ENCODE data around the gene CCL24. TPM values are rescaled to one million over a fixed set of nuclear protein-coding genes. Genes with fewer than 3 reads are reported as not detected.

Gene CCL24
- total RNA-seq (2013; cell fraction: nucleolus; rRNA removed), result not detected in 2 replicates
- total RNA-seq (2014; rRNA removed) (not detected in 2 replicates), total RNA-seq (2014; rRNA removed; fragmentation: Illumina TruSeq; extraction: Trizol) (not detected in 2 replicates), total RNA-seq (2021) (not detected in 2 replicates), polyA plus RNA-seq (2011; rRNA removed) (not detected in 2 replicates), polyA plus RNA-seq (2014; fragmentation: Illumina TruSeq; extraction: Trizol) (not detected in 2 replicates), polyA plus RNA-seq (2014; fragmentation: Nextera tagmentation; extraction: Ambion mirVana) (not detected), polyA plus RNA-seq (2014; rRNA removed) (0.28 TPM in 1 of 2 replicates, not detected in the other), polyA plus RNA-seq (2016; fragmentation: Nextera tagmentation; extraction: Ambion mirVana) (not detected), polyA minus RNA-seq (2011; rRNA and poly(A)+ RNA removed) (not detected in 2 replicates), Bru-seq, nascent RNA (percentile 11 among the genes with signal in this experiment), BruChase-seq, experiment 1, labeled RNA remaining after a 6-hour chase (not detected), BruChase-seq, experiment 2, labeled RNA remaining after a 2-hour chase (percentile 7 among the genes with signal in this experiment)
- not detected for polyA plus RNA-seq (2011; ENCODE audit: low read depth)
- polyA plus RNA-seq (2011; cell fraction: cytosol; rRNA removed), result not detected in 2 replicates
- polyA plus RNA-seq (2011; cell fraction: nucleus; rRNA removed), result not detected in 2 replicates
- polyA plus RNA-seq (2012), result not detected in 2 replicates
- polyA minus RNA-seq (2011; cell fraction: cytosol; rRNA and poly(A)+ RNA removed), result not detected in 2 replicates
- not detected in 2 replicates for polyA minus RNA-seq (2011; cell fraction: nucleus; rRNA and poly(A)+ RNA removed)
- long read RNA-seq, experiment 1, result 0 reads
- long read RNA-seq, experiment 2, result 0 reads

- ATAC-seq (no peak), FAIRE-seq (no peak), DNase-seq (ENCODE audit: low read depth, low spot score) (no peak)
- CTCF ChIA-PET, result no interaction called here
- Histone ChIP-seq H3K27me3 (replicated peaks in 1 of 2; ENCODE audit: control insufficient read depth in 2 of 2, insufficient read depth in 2 of 2, low read length in 1 of 2) (no peaks in the 10 kb centered on the region; a peak in 1 of 4 replicates), H3K4me3 (no peak within 1 kb of the TSS), H4K20me1 (ENCODE audit: control insufficient read depth, insufficient read depth) (no peaks in the 10 kb centered on the region), H3K9ac (ENCODE audit: control insufficient read depth, insufficient read depth, low read length) (no peak within 1 kb of the TSS), H3K4me1 (ENCODE audit: control insufficient read depth, insufficient read depth, low read length) (no peaks in the 10 kb centered on the region), H3K79me2 (ENCODE audit: control insufficient read depth, insufficient read depth, low read length) (no peaks in the 10 kb centered on the region), H3K9me3 (replicated peaks; ENCODE audit: control insufficient read depth, insufficient read depth, low read length) (no peaks in the 10 kb centered on the region), H3K4me2 (ENCODE audit: control insufficient read depth, insufficient read depth) (no peak within 1 kb of the TSS), H2AFZ (ENCODE audit: control insufficient read depth, low read depth, low read length) (no peak within 1 kb of the TSS), H3K36me3 (ENCODE audit: control insufficient read depth in 2 of 2, insufficient read depth in 2 of 2, low read length in 1 of 2) (no peaks in the 10 kb centered on the region), H3K27ac (ENCODE audit: control insufficient read depth, insufficient read depth) (no peak within 1 kb of the TSS)
- WGBS (ENCODE audit: insufficient coverage, insufficient replicate concordance, low lambda C conversion rate, missing lambda C conversion rate), result 0% methylated on average over 7 of the region's 7 CpGs
- no peak for TF ChIP-seq SUZ12 (IDR thresholded peaks at IDR 0.05; ENCODE audit: unreplicated experiment)
- TF ChIP-seq GABPA (IDR thresholded peaks at IDR 0.05; ENCODE audit: low read depth), result no peak
- no peak for TF ChIP-seq EED (IDR thresholded peaks at IDR 0.05; ENCODE audit: low read depth)
- no peak for TF ChIP-seq SPI1 (IDR thresholded peaks at IDR 0.05; ENCODE audit: borderline replicate concordance, insufficient read depth, low read depth, low read length)
- no peak for TF ChIP-seq NKRF (conservative IDR thresholded peaks at IDR 0.05)
- TF ChIP-seq LARP7 (IDR thresholded peaks at IDR 0.05), result no peak
- no peak for TF ChIP-seq MTA2 (IDR thresholded peaks at IDR 0.05; ENCODE audit: low read depth)
- no peak for TF ChIP-seq REST (IDR thresholded peaks at IDR 0.05; ENCODE audit: low read depth, low read length)
- no peak for TF ChIP-seq CEBPZ (IDR thresholded peaks at IDR 0.05; ENCODE audit: low read depth, low read length)
- no peak for TF ChIP-seq TCF7 (IDR thresholded peaks at IDR 0.05; ENCODE audit: borderline replicate concordance)
- TF ChIP-seq BCL3 (IDR thresholded peaks at IDR 0.05; ENCODE audit: borderline replicate concordance, insufficient read depth, low read depth, low read length, poor library complexity, severe bottlenecking), result no peak
- intact Hi-C loops (cut with micrococcal nuclease; ENCODE audit: unreplicated experiment) (no loop called here), in situ Hi-C loops (cut with MboI) (no loop called here)
- no TSS peak for BruUV-seq (replicated peaks)
- SMC1A ChIA-PET (ENCODE audit: uncharacterized antibody, unreplicated experiment), result no interaction called here
- POLR2A ChIA-PET, result no interaction called here
- RAD21 ChIA-PET (ENCODE audit: unreplicated experiment), result no interaction called here
Observed at GRCh38 chr7:75813781-75814236, at the start of gene CCL24. Gene CCL24, minus strand, starts transcription at chr7:75813806. Its CDS starts 91 bp downstream, at chr7:75813715.

All from GM12878 (cell line).